ENCODE results near the gene CLIC1. TPM values are rescaled to one million over a fixed set of nuclear protein-coding genes. Genes with fewer than 3 reads are reported as not detected.

Gene CLIC1
- total RNA-seq, 2 experiments from 2014 or later: 544 to 561 TPM

GRCh38 chr6:31729979-31730630 lies 6.2 kb downstream of the CLIC1 start:
- ATAC-seq: peak; percentile 62
- peak overlapping the region; percentile 80 for H3K27ac Mint-ChIP-seq
- CTCF ChIA-PET: interaction anchor here (0.6 to 5.3 kb wide), 20 partner anchors 9 to 189 kb away, joined by 3 to 60 read pairs (median 5); partner anchors contain the start of genes ABHD16A, C6orf47, CLIC1 and DDX39B
- peak overlapping the region; percentile 86 for H3K4me3 Mint-ChIP-seq
- peaks cover 66% of the 10 kb centered on the region for H3K4me1 Mint-ChIP-seq
- no peaks in the 10 kb centered on the region for H3K27me3 Mint-ChIP-seq
- DNase-seq: peak; percentile 80
- H3K36me3 Mint-ChIP-seq: peaks cover 47% of the 10 kb centered on the region
- no peaks in the 10 kb centered on the region for H3K9me3 Mint-ChIP-seq (ENCODE audit: low read depth)

DNA sequence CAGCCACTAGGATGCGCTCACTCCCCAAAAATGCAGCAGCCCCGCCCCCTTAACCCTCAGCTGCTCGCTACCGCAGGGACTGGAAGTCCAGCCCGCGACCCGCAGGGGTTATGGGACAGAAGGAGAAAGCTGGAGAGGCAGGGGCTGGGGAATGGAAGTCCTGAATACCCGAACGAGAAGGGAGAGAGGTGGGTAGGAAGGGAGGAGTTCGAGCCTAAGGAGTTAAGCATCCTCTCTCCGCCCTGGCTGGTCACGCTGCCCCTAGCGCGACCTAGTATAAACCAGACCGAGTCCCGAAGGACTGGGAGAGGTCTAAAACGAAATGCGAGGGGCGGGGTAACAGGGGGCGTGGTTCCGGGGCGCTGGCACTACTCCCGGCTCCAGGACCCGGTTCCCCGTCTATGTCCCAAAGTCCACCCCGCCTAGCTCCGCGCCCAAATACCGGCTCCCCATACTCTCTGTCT lies 6.8 kb downstream of the CLIC1 start:
- peak; percentile 87 for DNase-seq
- Mint-ChIP-seq H3K27ac (peak overlapping the region; percentile 80), H3K9me3 (ENCODE audit: low read depth) (no peaks in the 10 kb centered on the region), H3K4me1 (peaks cover 65% of the 10 kb centered on the region), H3K4me3 (peak overlapping the region; percentile 86), H3K27me3 (no peaks in the 10 kb centered on the region), H3K36me3 (peaks cover 42% of the 10 kb centered on the region)
- peak; percentile 72 for ATAC-seq
- CTCF ChIA-PET: interaction anchor here (0.6 to 5.3 kb wide), 17 partner anchors 10 to 188 kb away, joined by 3 to 60 read pairs (median 6); partner anchors contain the start of genes C6orf47, CLIC1, DDX39B and HSPA1B

GRCh38 chr6:31728767-31729514 lies 7.4 kb downstream of the CLIC1 start, which contains the start of gene DDAH2:
TSS of gene DDAH2 (minus strand) at chr6:31729299. CDS start at chr6:31729161, 138 bp downstream.
- no peak for DNase-seq
- peak; percentile 10 for ATAC-seq
- H3K27me3 Mint-ChIP-seq: no peaks in the 10 kb centered on the region
- peak within 1 kb of the TSS; percentile 80 for H3K27ac Mint-ChIP-seq
- no peaks in the 10 kb centered on the region for H3K9me3 Mint-ChIP-seq (ENCODE audit: low read depth)
- peaks cover 36% of the 10 kb centered on the region for H3K36me3 Mint-ChIP-seq
- H3K4me3 Mint-ChIP-seq: peak within 1 kb of the TSS; percentile 86
- CTCF ChIA-PET: interaction anchor here (0.6 to 5.3 kb wide), 17 partner anchors 10 to 102 kb away, joined by 3 to 60 read pairs (median 6); partner anchors contain the start of genes C6orf47, CLIC1, HSPA1B and LSM2
- peaks cover 63% of the 10 kb centered on the region for H3K4me1 Mint-ChIP-seq

DNA sequence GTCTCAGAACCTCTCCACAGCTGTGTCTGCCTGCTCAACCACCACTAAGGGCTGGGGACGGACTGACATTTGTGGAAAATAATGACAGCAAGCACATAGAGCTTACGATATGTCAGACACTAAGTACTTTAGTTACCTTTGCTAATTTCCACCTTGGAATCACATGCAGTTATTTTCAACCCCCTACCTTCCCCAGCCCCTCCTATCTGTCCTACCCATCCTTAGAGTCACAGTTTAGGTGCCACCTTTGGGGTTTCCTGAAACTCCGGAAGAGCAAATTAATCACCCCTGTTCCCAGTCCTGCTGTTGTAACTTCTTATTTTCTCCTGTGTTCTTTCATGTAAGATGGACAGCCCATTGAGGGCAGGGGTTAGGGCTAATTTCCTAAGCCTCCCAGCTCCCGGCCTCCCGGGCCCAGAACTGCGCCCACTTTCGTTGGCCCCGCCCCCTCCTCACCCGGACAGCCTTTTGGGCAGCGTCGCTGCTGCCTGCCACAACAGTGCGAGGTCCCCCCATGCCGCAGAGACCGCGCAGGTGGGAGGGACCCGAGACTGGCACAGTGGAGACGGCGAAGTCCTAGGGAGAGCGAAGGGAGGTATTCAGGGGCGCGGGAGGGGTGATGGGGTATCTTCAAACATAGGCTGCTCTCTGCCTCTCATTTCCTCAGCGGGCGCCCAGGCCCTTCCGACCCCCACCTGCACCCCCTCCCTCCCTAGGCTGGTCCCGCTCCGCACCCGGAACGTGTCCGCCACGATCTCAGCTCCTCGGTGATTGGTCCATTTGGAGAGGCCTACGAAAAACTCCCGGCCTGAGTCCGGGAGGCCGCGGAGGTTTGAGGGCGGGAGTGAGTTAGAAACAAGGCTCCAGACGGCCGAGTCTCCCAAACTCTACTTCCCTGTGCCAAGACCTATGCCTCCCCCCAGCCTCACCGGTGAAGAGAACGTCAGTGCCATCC lies 8.3 kb downstream of the CLIC1 start:
- Mint-ChIP-seq H3K4me3 (peak overlapping the region; percentile 39), H3K27ac (peak overlapping the region; percentile 58), H3K9me3 (ENCODE audit: low read depth) (no peaks in the 10 kb centered on the region), H3K27me3 (no peaks in the 10 kb centered on the region), H3K36me3 (peaks cover 27% of the 10 kb centered on the region), H3K4me1 (peaks cover 60% of the 10 kb centered on the region)
- DNase-seq (no peak), ATAC-seq (no peak)
- CTCF ChIA-PET: interaction anchor here (0.6 to 4.9 kb wide), 10 partner anchors 10 to 90 kb away, joined by 3 to 60 read pairs (median 3); partner anchors contain the start of genes CLIC1 and MSH5

DNA sequence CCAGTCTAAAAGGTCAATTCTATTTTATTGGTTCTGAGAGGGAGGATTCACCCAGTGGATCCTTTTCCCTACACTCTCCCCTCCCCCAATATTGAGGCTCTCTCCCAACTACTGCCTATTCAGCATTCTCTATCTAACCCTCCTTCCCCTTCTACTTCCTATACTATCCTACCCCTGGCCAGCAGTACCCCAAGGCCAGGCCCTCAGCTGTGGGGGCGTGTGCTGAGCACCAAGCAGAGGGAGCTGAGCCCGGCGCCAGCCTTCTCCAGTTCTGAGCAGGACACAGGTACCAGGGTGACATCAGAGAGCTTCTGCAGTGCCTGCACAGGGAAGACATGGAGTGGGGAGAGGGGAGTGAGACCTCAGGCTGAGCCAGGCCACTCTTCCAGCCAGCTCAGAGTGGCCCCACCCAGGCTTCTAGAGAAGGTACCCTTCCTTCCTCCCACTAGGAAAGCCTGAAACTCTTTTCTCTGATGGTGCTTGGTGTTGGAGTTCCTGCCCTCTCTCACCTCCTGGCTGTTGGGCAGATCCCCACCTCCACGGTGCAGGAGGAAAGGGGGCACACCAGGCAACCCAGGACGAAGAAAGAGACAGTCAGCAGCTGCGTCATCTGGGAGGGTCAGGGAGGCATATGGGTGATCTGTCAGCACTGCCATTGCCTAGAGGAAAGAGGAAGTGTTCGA lies 9.2 kb downstream of the CLIC1 start:
- DNase-seq: no peak
- Mint-ChIP-seq H3K27me3 (no peaks in the 10 kb centered on the region), H3K9me3 (ENCODE audit: low read depth) (no peaks in the 10 kb centered on the region), H3K4me3 (no peak overlapping the region), H3K27ac (peak overlapping the region; percentile 58), H3K4me1 (peaks cover 60% of the 10 kb centered on the region), H3K36me3 (peaks cover 22% of the 10 kb centered on the region)
- ATAC-seq: no peak
- CTCF ChIA-PET: interaction anchor here (0.7 to 4.9 kb wide), 6 partner anchors 9 to 86 kb away, joined by 3 to 60 read pairs (median 3); partner anchors contain the start of genes CLIC1 and MSH5

DNA sequence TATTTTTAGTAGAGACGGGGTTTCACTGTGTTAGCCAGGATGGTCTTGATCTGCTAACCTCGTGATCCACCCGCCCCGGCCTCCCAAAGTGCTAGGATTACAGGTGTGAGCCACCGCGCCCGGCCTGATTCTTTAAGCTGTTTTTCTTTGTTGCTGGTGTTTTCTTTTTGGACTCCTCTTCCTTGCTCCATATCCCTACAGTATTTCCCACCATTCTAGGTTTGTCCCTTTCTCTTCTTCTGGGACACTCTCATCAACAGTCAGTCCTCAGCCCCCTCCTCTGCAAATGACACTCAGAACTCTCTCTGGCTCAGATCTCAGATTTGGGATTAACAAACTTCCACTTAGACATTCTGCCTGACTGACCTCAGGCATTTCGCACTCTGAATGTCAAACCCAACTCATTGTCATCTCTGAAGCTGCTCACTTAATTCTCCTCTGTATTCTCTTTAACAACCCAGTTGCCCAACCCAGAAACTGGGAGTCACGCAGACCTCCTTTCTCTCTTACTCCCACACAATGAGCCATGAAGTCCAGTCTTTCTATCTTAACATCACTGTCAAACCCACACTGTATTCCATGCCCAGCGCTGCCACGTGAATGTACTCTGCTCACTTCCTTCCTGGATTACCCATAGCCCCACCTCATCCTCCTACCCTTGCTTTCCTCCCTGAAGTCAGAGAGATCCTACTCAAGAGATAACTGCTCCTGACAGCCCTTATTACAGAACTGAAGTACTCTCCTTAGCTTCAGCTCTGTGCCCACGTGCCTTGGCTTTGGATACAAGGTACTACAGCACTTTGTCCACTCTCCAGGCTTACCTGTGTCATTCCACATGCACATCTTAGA lies 10.6 kb downstream of the CLIC1 start:
- Mint-ChIP-seq H3K27me3 (no peaks in the 10 kb centered on the region), H3K4me1 (peaks cover 51% of the 10 kb centered on the region), H3K9me3 (ENCODE audit: low read depth) (no peaks in the 10 kb centered on the region), H3K4me3 (no peak overlapping the region), H3K36me3 (peaks cover 13% of the 10 kb centered on the region), H3K27ac (peak overlapping the region; percentile 1)
- CTCF ChIA-PET: interaction anchor here (0.6 to 4.9 kb wide), 4 partner anchors 12 to 44 kb away, joined by 3 to 60 read pairs (median 4); partner anchors contain the start of genes CLIC1 and MSH5
- DNase-seq (no peak), ATAC-seq (no peak)

GRCh38 chr6:31723980-31724691 lies 12.2 kb downstream of the CLIC1 start:
- ATAC-seq: no peak
- H3K36me3 Mint-ChIP-seq: peaks cover 7% of the 10 kb centered on the region
- H3K27ac Mint-ChIP-seq: no peak overlapping the region
- DNase-seq: no peak
- peaks cover 3% of the 10 kb centered on the region for H3K27me3 Mint-ChIP-seq
- H3K4me1 Mint-ChIP-seq: peaks cover 40% of the 10 kb centered on the region
- H3K9me3 Mint-ChIP-seq (ENCODE audit: low read depth): no peaks in the 10 kb centered on the region
- no peak overlapping the region for H3K4me3 Mint-ChIP-seq
- CTCF ChIA-PET: interaction anchor here (0.5 to 2.3 kb wide), 10 partner anchors 9 to 75 kb away, joined by 3 to 7 read pairs (median 4); partner anchors contain the start of gene LY6G6D

DNA sequence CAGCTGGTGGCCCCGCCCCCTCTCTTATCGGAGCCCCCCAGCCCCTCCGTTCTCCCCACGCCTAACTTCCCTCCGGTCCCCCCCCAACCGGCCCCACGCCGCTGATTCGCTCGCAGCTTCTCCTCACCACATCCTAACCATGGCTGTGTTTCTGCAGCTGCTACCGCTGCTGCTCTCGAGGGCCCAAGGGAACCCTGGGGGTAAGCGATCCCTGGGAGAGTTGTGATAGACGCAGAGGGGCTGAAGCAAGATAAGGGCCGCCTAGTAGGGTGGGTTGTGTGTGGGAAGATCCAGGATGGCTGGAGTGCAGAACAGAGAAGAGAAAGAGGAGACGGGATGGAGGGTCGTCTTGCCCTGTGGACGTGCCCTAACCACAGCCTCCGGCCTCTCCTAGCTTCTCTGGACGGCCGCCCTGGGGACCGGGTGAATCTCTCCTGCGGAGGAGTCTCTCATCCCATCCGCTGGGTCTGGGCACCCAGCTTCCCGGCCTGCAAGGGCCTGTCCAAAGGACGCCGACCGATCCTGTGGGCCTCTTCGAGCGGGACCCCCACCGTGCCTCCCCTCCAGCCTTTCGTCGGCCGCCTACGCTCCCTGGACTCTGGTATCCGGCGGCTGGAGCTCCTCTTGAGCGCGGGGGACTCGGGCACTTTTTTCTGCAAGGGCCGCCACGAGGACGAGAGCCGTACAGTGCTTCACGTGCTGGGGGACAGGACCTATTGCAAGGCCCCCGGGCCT lies 12.9 kb downstream of the CLIC1 start, which contains the start of gene MPIG6B:
MPIG6B (plus strand) TSS at position 129 of the 735 bp plus-strand sequence; CDS start at position 140, 11 bp downstream.
- Mint-ChIP-seq H3K4me1 (peaks cover 37% of the 10 kb centered on the region), H3K9me3 (ENCODE audit: low read depth) (no peaks in the 10 kb centered on the region), H3K4me3 (no peak within 1 kb of the TSS), H3K36me3 (peaks cover 7% of the 10 kb centered on the region), H3K27ac (peak within 1 kb of the TSS; percentile 39), H3K27me3 (peaks cover 3% of the 10 kb centered on the region)
- ATAC-seq: peak; percentile 28
- DNase-seq: peak; percentile 44
- CTCF ChIA-PET: interaction anchor here (0.5 to 2.3 kb wide), 10 partner anchors 9 to 107 kb away, joined by 3 to 8 read pairs (median 4); partner anchors contain the start of gene LY6G6D

GRCh38 chr6:31722173-31722572 lies 14.2 kb downstream of the CLIC1 start:
- CTCF ChIA-PET: interaction anchor here (2.2 to 2.3 kb wide), 3 partner anchors 16 to 69 kb away, joined by 6 to 8 read pairs (median 7); no protein-coding TSS in a partner anchor

GRCh38 chr6:31721351-31722020 lies 14.8 kb downstream of the CLIC1 start, which contains the start of gene LY6G6C:
TSS of gene LY6G6C (minus strand) at chr6:31721746. CDS start at chr6:31721679, 67 bp downstream.
- Mint-ChIP-seq H3K27ac (no peak within 1 kb of the TSS), H3K9me3 (ENCODE audit: low read depth) (no peaks in the 10 kb centered on the region)
- no peak for ATAC-seq

More at GRCh38 chr6:31722173-31722572, 14.2 kb downstream of the CLIC1 start:
- ATAC-seq (no peak), DNase-seq (no peak)
- Mint-ChIP-seq H3K36me3 (peaks cover 5% of the 10 kb centered on the region), H3K27ac (no peak overlapping the region), H3K9me3 (ENCODE audit: low read depth) (no peaks in the 10 kb centered on the region), H3K4me3 (no peak overlapping the region), H3K27me3 (peaks cover 3% of the 10 kb centered on the region), H3K4me1 (peaks cover 29% of the 10 kb centered on the region)

More at GRCh38 chr6:31721351-31722020, 14.8 kb downstream of the CLIC1 start, which contains the start of gene LY6G6C:
- DNase-seq: no peak
- peaks cover 23% of the 10 kb centered on the region for H3K4me1 Mint-ChIP-seq
- no peaks in the 10 kb centered on the region for H3K36me3 Mint-ChIP-seq
- no peak within 1 kb of the TSS for H3K4me3 Mint-ChIP-seq
- peaks cover 3% of the 10 kb centered on the region for H3K27me3 Mint-ChIP-seq
- CTCF ChIA-PET: interaction anchor here (2.2 kb wide), 1 partner anchor 17 kb away, joined by 8 read pairs; no protein-coding TSS in a partner anchor
